ENCODE measurements around the gene RAF1.

- no peak for TF ChIP-seq CTCF (IDR thresholded peaks at IDR 0.05 in 8 of 11, conservative IDR thresholded peaks at IDR 0.05 in 3 of 11)
- TF ChIP-seq POLR2A (IDR thresholded peaks at IDR 0.05), result no peak
Measured at GRCh38 chr3:12601072-12601471, 62.8 kb downstream of the RAF1 start.

All from spleen (tissue), 7 donors.